NCI-H2029 (cell line): ENCODE data around the gene PUSL1.

Experiments used
- DNase-seq: peaks from one replicate; lab custom pipeline; 2025; lab: John Stamatoyannopoulos, UW

Gene PUSL1

DNA sequence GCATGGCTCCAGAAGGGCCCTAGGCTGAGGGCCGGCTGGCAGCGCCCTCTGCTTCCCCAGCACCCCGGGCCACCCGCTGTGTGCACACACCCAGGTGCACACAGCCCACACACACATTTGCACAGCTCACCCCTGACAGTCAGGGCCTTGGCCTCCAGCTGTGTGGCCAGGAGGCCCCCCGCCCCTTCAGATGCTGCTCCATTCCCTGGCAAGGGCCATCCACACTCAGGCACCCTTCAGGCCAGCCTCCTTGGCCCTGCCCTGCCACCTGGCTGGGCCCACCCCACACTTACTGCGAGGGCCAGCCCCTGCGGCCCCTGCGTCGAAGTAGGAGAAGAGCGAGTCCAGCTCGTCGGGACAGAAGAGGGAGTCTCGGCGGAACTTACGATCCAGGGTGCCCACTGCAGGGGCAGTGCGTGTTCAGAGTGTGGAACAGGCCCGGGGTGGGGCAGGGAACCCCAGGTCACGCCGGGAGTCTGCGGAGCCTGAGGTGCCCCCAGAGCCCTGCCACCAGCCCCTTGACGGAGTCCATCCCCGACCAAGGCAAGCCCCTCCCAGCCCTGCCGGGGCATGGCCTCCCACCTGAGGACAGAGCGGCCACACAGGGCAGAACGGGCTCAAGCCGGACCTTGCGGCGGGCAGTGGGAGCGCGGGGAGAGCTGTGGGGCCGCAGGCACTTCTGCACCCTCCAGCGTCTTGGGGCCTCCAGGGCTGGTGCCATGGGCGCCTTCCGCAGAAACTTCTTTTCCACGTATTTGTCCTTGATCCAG, 13.1 kb upstream of the PUSL1 start:
- DNase-seq, result no peak

DNA sequence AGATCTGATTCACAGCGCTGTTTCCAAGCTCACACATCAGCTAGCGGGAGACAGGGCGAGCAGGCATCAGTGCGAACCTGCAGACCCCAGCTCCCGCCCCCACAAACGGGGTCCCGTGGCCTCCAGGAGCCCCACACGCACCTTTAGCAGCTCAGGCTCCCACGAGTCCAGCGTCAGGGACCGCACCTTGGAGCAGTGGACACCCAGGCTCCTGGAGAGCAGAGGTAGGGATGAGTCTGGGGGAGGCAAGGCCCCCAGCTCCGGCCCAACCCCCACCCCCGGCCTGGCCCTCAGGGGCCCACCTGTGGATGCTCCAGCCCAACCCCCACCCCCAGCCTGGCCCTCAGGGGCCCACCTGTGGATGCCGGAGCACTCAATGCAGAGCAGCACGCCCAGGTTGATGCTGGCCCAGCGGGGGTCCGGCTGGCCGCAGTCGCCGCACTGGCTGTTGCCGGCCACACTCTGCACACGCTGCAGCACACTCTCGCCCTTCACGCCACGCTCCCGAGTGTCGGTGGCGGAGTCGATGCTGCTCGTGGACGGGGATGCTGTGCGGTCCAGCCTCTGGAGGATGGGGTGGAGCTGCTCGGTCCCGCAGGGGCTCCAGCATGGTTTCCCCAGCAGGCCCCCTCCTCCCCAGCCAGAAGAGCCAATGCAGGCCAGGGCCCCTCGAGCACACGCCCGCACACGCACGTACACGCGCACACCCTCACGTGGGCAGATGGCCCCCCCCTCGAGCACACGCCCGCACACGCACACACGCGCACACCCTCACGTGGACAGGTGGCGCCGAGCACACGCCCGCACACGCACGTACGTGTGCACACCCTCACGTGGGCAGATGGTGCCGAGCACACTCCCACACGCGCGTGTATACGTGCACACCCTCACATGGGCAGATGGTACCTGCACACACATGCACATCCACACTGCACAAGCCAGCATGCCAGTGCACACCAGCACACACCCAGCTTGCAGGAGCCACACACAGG, 12.0 kb upstream of the PUSL1 start:
- no peak for DNase-seq

DNA sequence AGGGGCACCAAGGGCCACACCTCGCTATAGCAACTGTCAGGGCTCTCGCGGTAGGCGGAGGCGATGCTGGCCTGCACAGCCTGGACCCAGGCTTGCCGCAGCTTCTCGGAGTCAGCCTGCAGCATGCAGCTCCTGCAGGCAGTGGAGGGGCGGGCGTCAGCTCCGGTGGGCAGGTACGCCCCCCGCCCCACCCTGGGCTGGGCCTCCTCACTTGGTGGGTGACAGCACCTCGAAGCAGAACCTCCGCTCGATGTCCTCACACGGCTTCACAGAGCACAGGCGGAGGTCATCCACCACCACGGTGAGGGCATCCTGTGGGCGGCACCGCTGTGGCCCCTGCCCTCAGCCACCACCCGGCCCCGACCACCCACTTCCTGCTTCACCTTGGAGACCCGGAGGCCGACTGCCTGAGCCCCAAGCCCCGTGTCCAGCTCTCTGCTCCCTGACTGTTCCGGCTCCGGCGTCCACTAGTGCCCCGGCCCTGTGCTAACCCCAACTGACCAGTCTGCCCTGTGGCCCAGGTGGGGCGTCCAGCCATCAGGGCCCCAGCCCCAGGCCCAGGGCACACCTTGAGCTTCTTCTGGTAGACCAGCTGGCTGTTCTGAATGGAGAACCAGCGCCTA, 10.5 kb upstream of the PUSL1 start:
- DNase-seq, result no peak

DNA sequence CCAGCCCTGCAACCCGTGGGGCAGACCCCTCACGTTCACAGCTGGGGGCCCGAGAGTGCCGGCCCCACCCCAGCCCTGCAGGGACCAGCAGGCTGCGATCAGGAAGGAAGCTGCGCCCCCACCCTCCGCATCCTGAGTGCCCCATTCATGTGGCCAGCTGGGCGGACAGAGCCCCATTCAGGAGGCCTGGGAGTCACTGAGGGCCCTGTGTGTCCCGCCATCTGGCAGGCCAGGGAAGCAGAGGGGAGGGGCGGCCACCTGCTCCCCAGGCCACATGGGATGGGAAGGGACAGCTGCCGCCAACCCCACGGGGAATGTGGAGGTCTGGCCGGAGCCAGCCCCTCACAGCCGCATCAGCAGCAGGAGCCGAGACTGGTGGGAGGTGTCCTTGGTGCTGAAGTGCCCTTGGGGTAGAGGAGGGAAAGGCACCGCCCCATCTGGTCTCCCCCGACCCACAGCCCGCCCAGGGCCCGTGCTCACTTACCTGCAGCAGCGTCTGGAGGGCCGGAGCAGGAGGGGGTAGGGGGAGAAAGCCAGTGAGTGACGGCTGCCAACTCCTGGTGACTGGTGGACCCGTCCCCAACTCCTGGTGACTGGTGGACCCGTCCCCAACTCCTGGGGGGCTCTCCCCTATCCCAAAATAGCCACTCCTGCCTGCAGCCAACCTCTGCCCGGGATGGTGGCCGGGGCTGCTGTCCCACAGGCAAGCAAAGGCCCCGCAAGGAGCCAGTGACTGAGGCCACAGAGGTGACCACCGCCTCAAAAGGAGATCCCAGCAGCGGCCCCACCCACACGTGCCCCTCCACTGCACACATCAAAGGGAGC, 9.3 kb upstream of the PUSL1 start:
- no peak for DNase-seq

DNA sequence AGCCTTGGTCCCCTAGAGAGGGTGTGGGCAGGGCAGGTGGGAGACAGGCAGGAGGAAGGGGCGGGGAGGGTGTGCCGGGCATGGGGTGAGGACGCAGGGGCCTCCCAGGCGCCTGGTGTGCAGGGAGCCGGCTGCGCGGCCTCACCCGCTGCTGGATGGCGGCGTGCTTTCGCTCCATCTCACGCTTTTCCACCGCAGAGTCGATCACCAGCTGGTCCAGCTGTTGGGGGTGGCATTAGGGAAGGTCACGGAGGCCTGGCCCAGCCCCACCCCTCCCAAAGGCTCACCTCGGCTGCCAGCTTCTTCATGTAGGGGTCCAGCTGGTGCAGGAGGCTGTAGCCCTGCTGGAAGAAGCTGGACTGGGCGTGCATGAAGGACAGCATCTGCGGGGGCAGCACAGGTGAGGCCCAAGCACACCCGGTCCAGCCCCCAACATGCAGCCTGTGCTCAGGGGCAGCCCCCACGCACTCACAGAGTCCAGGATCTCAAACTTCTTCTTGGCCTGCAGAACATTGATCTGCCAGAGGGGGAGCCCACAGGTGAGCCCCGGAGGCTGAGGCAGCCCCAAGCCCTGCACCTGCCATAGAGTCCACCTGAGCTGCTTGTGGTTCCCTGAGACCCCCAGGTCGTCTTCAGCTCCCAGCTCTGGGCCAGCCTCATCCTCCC, 8.6 kb upstream of the PUSL1 start:
- no peak for DNase-seq

DNA sequence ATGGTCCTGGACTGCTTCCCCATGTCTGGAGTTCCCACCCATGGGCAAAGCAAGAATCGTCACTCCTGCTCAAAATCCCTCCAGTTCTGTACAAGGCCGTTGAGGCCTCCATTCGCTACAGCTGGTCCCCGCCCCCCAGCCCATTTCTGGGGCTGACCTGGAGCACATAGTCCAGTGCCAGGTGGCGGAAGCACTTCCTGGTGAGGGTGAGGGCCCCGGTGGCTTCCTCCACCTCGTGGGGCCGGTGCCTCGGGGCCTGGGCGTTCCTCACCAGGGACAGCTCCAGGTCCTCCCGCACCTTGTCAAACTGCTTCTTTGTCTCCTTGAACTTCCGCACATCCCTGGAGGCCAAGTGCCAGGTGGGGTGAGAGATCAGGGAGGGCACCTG, 8.1 kb upstream of the PUSL1 start:
- no peak for DNase-seq

DNA sequence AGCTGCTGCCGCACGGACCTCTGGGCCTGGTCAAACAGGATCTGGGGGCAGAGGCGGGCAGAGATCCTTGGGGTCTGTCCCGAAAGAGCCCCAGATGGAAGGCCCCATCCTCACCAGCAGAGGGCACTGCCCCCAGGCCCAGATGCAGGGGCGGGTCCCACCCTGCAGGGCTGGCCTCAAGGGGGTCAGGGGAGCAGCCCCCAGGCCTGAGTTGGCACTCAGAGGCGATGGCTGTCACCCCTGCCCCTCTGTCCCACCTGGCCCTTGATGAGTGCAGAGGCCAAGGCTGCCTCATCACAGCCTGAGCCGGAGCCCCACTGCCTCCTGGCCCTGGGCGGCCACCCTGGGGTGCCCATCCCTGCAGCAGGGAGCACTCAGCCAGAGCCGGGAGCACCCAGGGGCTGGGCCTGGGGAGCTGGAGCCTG, 6.4 kb upstream of the PUSL1 start:
- DNase-seq, result no peak

DNA sequence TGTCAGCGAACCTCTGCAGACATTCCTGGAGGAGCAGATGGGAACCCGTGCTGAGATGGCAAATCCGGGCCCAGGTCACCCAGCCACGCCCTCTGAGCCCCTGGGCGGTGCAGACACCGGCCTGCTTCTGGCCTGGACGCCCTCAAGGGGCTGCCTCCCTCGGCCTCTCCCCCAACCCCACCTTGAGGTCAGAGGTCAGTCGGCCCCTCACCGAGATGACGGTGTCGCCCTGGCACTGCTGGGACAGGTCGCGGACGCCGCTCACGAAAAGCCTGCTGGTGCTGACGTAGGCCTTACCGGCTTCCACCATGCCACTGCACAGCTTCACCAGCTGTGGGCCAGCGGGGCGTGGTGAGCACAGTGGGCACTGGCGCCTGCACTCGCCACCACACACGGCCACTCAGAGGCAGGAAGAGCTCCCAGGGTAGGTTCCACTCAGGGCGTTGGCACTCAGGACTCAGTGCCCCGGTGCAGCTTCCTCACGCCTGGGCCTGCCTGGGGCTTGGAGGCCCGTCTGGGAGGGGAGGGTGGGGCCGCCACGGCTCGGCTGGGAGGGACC, 5.4 kb upstream of the PUSL1 start:
- DNase-seq, result no peak

DNA sequence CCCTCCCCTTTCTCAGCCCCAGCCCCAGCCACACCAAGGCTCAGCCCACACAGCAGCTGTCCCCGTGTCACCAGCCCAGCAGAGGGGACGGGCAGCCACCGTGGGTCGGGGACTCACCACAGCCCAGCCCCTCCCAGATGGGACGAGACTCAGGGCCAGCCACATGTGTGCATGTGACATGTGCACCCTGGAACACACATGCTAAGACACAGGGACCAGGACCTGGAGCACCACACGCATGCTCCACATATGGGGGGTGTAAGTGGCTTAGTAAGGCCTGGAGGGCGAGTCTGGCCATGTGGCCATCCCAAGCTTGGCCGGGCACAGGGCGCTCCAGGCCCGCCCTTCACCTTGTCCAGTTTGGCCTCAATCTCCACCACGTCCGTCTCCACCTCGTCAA, 4.7 kb upstream of the PUSL1 start:
- DNase-seq, result no peak

DNA sequence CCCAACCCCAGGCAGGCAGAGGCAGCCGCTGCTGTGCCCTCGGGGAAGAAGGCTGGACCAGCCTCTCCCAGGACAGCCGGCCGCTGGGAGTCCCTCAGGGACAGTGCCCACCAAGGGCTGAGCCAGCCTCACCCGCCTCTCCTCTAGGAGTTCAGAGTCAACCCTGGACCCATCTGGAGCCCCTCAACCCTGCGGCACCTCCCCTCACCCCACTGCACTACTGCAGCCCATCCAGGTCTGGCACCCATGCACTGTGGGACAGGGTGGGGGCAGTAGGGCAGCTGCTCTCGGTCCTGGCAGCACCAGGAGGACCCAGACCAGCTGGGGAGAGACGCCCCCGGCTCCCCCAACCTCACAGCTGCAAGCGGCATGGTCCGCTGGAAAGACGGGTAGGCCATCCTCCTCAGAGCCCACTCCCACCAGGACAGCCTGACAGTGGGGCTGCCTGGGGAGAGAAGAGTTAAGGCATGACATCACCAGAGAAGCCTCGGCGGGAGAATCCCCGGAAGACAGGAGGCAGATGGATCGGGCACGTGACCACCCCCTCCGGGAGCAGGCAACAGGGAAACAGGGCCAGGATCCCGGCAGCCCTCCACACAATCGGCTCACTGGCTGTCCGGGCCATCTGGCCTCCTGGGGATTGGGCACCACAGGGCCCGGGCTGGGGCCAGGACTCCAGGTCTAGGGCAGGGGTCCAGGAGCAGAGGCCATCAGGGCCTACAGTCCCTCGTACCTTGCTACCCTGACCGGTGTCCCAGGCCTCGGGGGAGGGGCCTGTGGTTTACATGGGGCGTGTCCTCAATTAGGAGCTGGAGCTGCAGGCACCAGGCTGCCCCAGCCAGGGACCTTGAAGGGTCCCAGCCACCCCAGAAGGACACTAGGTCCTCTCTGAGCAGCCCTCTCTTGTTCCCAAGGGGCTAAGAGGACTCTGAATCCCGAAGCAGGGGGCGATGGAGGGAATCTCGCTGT, 3.8 kb upstream of the PUSL1 start:
- DNase-seq, result peak; percentile 67

DNA sequence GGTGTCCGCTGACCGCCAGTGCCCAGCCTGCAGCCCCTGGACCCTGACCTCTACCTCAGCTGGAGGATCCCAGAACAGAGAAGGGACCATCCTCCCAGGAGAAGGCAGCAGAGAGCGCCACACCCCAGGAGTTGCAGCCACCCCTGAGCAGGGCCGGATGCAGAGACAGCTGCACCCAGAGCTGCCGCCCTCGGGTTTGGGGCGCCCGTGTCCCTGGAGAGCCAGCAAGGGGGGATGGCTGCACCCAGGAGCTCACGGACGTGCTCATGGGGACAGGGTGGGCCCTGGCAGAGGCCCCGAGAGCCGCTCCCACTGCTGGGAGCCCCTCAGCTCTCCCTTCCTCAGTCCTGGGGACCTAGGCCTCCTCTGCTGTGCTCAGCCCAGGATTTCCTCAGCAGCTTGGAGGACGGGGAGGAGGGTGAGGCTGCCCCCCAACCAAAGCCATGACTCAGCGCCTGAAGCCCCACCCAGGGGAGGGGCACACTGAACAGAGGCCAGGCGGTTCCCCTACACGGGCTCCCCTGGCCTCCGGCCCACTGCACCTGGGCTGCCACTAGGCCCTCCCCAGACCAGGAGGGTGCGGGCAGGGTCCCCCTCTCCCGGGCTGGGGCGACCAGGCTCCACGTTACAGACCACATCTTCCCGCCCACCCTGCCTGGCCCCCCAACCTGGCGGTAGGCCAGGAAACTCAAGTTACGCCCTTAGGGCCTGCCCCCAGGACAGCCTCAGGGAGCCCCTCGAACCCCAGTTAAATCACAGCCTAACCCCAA, 2.9 kb upstream of the PUSL1 start:
- no peak for DNase-seq

DNA sequence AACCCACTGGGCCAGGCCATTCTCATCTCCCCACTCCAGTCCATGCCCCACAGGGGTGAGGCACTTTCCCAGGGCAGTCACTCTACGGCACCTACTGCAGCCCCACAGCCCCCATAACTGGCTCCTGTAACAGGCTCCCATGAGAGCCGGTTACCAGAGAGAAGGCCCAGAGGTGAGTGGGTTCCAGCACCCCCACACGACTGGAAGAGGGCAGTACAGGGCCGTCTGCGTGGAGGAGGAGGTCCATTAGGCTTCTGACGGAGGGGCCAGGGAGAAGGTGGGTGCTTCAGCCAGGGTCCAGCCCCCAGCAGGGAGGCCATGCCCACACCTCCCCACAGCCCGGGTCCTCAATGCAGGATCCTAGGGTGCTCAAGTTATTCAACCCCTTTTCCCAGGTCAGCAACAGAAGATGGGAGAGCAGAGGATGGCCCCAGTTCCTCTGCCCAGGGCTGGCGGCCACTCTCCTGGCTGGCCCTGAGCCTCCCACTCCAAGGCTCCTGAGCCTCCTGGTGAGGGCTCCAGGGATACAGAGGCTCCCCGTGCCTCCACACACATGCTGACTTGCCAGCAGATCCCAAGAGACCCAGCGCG, 2.2 kb upstream of the PUSL1 start:
- no peak for DNase-seq

DNA sequence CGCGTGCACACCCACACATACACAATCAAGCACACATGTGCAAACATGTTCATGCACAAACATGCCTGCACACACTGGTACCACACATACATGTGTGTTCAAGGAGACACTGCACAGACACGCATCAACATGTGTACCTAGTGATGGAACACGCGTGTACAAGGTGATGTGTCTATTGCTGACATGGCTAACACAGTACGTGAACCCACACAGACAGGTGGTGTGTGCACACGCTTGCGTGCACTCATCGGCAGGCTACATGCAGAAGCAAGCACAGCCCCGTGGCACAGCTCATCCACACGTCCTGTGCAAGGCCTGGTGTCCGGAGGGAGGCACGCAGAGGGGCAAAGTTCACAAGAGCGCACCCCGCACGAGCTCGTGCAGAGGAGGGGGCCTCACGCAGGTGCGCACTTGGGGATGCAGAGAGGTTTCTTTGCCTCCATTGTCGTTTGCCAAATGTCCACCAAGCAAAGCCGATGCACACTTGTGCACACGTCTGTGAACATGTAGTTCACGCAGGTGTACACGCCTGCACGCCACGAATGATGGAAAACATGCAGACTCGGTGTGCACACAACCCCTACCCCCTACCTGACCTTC, 1.6 kb upstream of the PUSL1 start:
- DNase-seq, result no peak

DNA sequence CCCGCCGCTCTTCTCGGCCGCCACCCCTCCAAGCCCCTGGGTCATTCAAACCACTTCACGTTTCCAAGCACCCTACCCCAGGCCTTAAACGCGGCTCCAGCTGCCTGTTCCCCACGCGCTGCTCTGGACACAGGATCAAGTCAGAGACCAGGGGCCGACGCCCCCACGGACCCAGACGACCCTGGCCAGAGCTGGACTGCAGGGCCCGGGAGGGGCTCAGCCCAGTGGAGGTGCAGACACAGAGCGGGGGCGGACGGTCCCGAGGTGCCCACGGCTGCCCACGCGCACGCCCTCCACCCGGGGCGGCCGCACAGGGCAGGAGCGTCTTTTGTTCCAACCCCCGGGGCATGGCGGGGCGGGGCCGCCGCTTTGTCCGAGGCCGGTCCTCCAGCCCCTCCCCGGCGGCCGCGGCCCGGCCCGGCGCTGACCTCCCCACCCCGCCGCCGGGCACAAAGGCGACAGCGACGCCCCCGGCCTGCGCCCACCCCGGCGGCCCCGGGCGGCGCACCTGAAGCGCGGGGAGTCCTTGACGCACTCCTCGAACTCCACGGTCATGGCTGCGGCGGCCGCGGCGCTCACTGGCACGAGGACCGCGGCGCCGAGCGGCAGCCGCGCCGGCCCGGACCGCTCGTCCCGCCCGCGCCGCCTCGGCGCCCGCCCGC, 1.0 kb upstream of the PUSL1 start:
- no peak for DNase-seq

DNA sequence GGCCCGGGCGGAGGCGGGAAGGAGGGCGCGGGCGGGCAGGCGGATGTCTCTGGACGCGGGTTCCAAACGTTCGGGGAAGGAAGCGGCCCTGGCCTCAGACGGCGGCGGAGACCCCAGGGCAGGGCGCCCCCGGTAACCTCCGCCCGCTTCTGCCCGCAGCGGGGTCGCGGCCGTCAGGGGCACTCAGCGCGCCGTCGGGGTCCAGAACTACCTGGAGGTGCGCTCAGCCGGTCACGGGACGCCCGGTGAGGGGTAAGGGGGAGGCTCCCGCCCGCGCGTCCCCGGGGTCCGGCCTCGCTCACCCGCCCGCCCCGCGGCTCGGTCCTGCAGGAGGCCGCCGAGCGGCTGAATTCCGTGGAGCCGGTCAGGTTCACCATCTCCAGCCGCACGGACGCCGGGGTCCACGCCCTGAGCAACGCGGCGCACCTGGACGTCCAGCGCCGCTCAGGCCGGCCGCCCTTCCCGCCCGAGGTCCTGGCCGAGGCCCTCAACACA, 406 bp downstream of the PUSL1 start:
- no peak for DNase-seq

DNA sequence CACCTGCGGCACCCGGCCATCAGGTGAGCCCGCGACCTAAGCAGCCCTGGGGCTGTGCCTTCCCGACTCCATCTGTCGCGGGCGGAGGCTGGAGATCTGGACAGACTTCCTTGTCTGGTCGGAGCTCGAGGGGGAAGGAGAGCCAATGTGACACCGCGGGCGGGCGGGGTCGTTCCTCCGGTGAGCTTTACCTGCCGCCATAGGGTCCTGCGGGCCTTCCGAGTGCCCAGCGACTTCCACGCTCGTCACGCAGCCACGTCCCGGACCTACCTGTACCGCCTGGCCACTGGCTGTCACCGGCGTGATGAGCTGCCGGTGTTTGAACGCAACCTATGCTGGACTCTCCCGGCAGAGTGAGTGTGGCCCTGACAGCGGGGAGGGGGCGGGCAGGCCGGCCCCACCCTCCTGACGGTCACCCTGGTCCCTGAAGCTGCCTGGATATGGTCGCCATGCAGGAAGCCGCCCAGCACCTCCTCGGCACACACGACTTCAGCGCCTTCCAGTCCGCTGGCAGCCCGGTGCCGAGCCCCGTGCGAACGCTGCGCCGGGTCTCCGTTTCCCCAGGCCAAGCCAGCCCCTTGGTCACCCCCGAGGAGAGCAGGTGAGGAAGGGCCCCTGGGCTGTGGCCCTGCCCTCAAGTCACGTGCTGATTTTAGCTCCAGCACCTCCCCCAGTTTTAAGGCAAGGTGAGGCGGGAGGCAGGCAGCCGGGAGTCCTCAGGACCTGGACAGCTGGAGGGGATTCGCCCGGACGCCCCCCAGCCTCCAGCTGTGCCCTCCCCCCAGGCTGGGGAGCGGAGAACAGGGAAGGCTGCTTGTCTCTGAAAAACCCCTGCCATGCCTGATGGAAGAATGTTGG, 1.1 kb downstream of the PUSL1 start:
- DNase-seq, result no peak

DNA sequence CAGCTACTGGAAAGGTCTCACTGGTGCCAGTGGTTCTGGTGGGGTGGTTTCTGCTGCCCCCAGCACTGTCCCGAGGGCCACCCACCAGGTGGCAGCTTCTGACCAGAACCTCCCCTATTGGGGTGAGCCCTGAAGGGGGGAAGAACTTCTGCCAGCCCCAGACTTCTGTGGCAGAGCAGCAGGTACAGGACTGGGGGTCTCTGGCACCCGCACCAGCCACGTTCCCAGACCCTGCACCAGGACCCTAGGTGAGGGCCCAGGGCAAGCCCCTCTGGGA, 1.6 kb downstream of the PUSL1 start:
- no peak for DNase-seq
